Skeletal muscle tissue (tissue), 4 donors: ENCODE measurements around the gene SYT7. TPM values are rescaled to one million over a fixed set of nuclear protein-coding genes. Genes with fewer than 3 reads are reported as not detected.

Source experiments
- H3K27ac ChIP-seq: one replicate; pipeline ENCODE4 v1.7.0; 2013; ENCODE audit warnings: mild to moderate bottlenecking, low read depth, low read length, inconsistent platforms
- H3K27me3 ChIP-seq, 3 donors: one replicate each; pipeline ENCODE4 v1.7.0; 2013; ENCODE audit warnings: low read length in 3 of 3; ENCODE audit not compliant: control insufficient read depth in 3 of 3, insufficient read depth in 3 of 3
- H3K36me3 ChIP-seq, 3 donors: one replicate each; pipeline ENCODE4 v1.7.0; 2013; ENCODE audit warnings: low read length in 3 of 3; ENCODE audit not compliant: control insufficient read depth in 3 of 3, insufficient read depth in 3 of 3
- H3K4me1 ChIP-seq, 3 donors: one replicate each; pipeline ENCODE4 v1.7.0; 2013; ENCODE audit warnings: low read length in 3 of 3, mild to moderate bottlenecking in 3 of 3; ENCODE audit not compliant: control insufficient read depth in 3 of 3, insufficient read depth in 3 of 3
- H3K4me3 ChIP-seq, 3 donors: one replicate each; pipeline ENCODE4 v1.7.0; 2013; ENCODE audit warnings: low read length in 3 of 3
- H3K9ac ChIP-seq, 3 donors: one replicate each; pipeline ENCODE4 v1.7.0; 2013; ENCODE audit warnings: low read length in 3 of 3, mild to moderate bottlenecking in 3 of 3, moderate library complexity in 2 of 3, low read depth in 1 of 3
- H3K9me3 ChIP-seq, 3 donors: one replicate each; pipeline ENCODE4 v1.7.0; 2013; ENCODE audit warnings: low read length in 3 of 3; ENCODE audit not compliant: control insufficient read depth in 3 of 3
- total RNA-seq: library from RNA; depleted of rRNA; stranded (reverse); fragments of >200 nt; gene quantifications from one replicate; pipeline ENCODE4 v1.2.3, GENCODE V29; 2014
- donor health status: Osteomylitis.

The SYT7 gene
- total RNA-seq, 1 donor from 2014 or later = 1.6 TPM

DNA sequence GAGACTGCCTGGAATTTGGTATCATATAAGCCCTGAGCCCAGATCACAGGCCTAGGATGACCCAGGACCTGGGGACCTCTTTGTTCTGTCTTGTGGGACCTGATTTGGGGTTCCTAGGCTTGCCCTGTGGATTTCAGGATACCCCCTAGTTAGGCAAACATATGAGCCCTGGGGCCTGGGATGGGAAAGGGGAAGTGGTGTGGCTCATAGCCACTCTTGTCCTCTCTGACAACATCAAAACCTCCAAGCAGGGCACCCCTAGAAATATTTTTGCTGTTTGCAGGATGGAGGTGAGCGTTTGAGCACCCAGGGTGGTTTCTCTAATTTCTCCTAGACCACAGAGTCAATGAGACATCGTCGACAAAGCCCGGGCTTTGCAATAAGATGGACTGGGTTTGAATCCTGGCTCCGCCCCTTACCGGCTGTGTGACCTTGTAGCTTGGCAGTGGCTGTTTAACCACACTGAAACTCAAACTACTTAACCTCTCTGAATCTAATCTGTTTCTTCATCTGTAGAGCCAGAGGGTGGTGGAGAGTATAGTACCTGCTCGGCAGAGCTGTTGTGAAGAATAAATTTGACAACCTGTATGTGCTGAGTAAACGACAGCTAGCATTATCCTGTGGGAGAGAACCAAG is 77.6 kb downstream of the SYT7 start:
- Histone ChIP-seq H3K4me3 (no peak overlapping the region), H3K27me3 (peaks cover 24 to 34% (median 31%) of the 10 kb centered on the region in 3 donors), H3K36me3 (no peaks in the 10 kb centered on the region), H3K27ac (no peak overlapping the region), H3K9me3 (no peaks in the 10 kb centered on the region), H3K4me1 (peaks cover 0 to 5% (median 3%) of the 10 kb centered on the region in 3 donors), H3K9ac (no peak overlapping the region)

- Histone ChIP-seq H3K4me1 (no peaks in the 10 kb centered on the region), H3K9ac (no peak overlapping the region), H3K27me3 (peaks cover 16 to 27% (median 23%) of the 10 kb centered on the region in 3 donors), H3K9me3 (no peaks in the 10 kb centered on the region), H3K27ac (no peak overlapping the region), H3K4me3 (no peak overlapping the region), H3K36me3 (no peaks in the 10 kb centered on the region)
Observed at GRCh38 chr11:61502522-61502921, 78.4 kb downstream of the SYT7 start.

GRCh38 chr11:61499816-61500491 is 80.9 kb downstream of the SYT7 start:
- Histone ChIP-seq H3K4me3 (no peak overlapping the region), H3K27me3 (peaks cover 0 to 6% (median 3%) of the 10 kb centered on the region in 3 donors), H3K9ac (no peak overlapping the region), H3K9me3 (no peaks in the 10 kb centered on the region), H3K27ac (no peak overlapping the region), H3K4me1 (peaks cover 5 to 10% (median 7%) of the 10 kb centered on the region in 3 donors), H3K36me3 (no peaks in the 10 kb centered on the region)

DNA sequence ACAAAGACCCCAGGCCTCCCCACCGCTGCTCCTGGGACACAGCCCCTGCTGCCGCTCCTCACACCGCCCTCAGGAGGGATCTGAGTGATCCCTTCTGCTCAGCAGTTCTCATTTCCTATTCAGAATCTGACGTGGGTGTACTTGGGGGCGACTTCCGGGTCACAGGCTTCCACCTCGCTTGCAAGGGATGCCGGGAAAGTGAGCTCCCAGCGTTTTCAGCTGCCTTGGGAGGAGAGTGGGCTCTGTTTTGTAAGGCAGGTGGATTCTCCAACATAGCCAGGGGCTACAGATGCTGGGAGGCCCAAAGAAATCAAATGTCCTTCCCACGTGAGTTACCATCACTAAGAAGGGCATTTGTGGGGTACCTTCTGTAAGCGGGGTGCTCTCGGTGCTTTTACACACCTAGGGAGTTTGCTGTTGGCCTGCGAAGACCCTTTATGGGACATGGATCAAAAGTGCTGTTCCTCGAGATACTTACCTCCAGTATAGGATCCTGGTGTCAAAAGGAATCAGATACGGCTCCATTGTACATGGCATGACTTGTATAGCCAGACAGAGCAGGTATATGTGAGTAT is 82.0 kb downstream of the SYT7 start:
- no peak overlapping the region for H3K4me3 ChIP-seq
- no peak overlapping the region for H3K9ac ChIP-seq
- peaks cover 0 to 3% (median 0%) of the 10 kb centered on the region in 3 donors for H3K27me3 ChIP-seq
- H3K4me1 ChIP-seq = peaks cover 5 to 13% (median 7%) of the 10 kb centered on the region in 3 donors
- no peaks in the 10 kb centered on the region for H3K9me3 ChIP-seq
- no peak overlapping the region for H3K27ac ChIP-seq
- H3K36me3 ChIP-seq = no peaks in the 10 kb centered on the region

GRCh38 chr11:61497876-61498275 is 83.0 kb downstream of the SYT7 start:
- no peak overlapping the region for H3K27ac ChIP-seq
- H3K36me3 ChIP-seq = no peaks in the 10 kb centered on the region
- H3K9me3 ChIP-seq = no peaks in the 10 kb centered on the region
- no peak overlapping the region for H3K4me3 ChIP-seq
- H3K9ac ChIP-seq = no peak overlapping the region
- H3K4me1 ChIP-seq = peaks cover 5 to 13% (median 7%) of the 10 kb centered on the region in 3 donors
- no peaks in the 10 kb centered on the region for H3K27me3 ChIP-seq

- Histone ChIP-seq H3K27ac (no peak overlapping the region), H3K9me3 (no peaks in the 10 kb centered on the region), H3K9ac (no peak overlapping the region), H3K36me3 (no peaks in the 10 kb centered on the region), H3K4me3 (no peak overlapping the region), H3K4me1 (peaks cover 5 to 13% (median 7%) of the 10 kb centered on the region in 3 donors), H3K27me3 (no peaks in the 10 kb centered on the region)
Observed at GRCh38 chr11:61497473-61497872, 83.4 kb downstream of the SYT7 start.

- Histone ChIP-seq H3K9ac (no peak overlapping the region), H3K36me3 (no peaks in the 10 kb centered on the region), H3K4me1 (peaks cover 5 to 13% (median 7%) of the 10 kb centered on the region in 3 donors), H3K27ac (no peak overlapping the region), H3K27me3 (no peaks in the 10 kb centered on the region), H3K4me3 (no peak overlapping the region), H3K9me3 (no peaks in the 10 kb centered on the region)
Observed at GRCh38 chr11:61496602-61497400, 84.1 kb downstream of the SYT7 start.

DNA sequence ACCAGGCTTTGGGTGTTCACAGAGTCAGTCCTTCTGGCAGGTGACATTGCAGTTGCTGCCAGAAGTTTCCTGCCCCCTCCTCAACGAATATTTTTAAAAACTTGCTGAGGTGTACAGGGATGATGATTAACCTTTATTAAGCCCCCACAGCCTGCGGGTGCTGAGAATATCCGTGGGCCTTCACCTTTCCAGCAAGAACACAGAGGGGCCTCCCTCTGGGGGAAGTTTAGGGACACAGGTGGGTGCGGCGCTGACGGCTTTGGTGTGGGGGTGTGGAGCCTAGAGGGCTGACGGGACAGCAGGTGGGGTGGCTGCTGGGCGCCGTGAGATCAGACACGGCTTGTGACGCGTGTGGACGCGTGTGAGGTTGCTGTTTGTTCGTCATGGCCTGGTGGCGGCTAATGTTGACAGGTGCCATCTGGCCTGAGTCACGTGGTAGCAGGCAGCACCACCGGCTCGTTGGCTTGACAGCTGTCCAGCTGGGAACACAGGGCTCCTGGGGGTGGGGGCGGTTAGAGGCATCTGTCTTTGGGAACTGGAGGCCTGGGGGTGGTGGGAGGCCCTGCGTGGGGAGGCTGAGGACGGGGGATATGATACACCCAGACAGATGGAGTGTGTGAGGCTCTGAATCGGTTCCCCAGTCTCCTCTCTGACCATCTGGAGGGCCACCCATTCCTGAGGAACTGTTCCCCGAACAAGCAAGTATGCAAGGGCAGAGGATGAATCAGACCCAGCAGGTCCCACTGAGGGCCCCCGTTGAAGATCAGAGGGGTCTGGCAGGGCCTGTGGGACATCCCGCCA is 84.9 kb downstream of the SYT7 start:
- Histone ChIP-seq H3K36me3 (no peaks in the 10 kb centered on the region), H3K9me3 (no peaks in the 10 kb centered on the region), H3K4me3 (no peak overlapping the region), H3K4me1 (peaks cover 5 to 13% (median 7%) of the 10 kb centered on the region in 3 donors), H3K27ac (no peak overlapping the region), H3K9ac (no peak overlapping the region), H3K27me3 (no peaks in the 10 kb centered on the region)

GRCh38 chr11:61494381-61494961 is 86.4 kb downstream of the SYT7 start:
- H3K4me1 ChIP-seq = peaks cover 10 to 24% (median 20%) of the 10 kb centered on the region in 3 donors
- H3K27ac ChIP-seq = no peak overlapping the region

More at GRCh38 chr11:61494381-61494961, 86.4 kb downstream of the SYT7 start:
- H3K36me3 ChIP-seq = no peaks in the 10 kb centered on the region
- H3K4me3 ChIP-seq = no peak overlapping the region
- no peaks in the 10 kb centered on the region for H3K9me3 ChIP-seq
- H3K27me3 ChIP-seq = no peaks in the 10 kb centered on the region
- H3K9ac ChIP-seq = peak overlapping the region in 1 of 3 donors; percentile 33
